ENCODE measurements around the gene KCNAB1.
"Not testable (repeated sequence)": the region's sequence is repeated elsewhere in the genome, so short reads cannot be mapped to it uniquely, and the experiment has no call there.

Gene KCNAB1

GRCh38 chr3:156120528-156121251 lies at the start of gene KCNAB1:
Gene KCNAB1, plus strand, starts transcription at chr3:156120578.
- DNase-seq = peak; percentile 4

DNA sequence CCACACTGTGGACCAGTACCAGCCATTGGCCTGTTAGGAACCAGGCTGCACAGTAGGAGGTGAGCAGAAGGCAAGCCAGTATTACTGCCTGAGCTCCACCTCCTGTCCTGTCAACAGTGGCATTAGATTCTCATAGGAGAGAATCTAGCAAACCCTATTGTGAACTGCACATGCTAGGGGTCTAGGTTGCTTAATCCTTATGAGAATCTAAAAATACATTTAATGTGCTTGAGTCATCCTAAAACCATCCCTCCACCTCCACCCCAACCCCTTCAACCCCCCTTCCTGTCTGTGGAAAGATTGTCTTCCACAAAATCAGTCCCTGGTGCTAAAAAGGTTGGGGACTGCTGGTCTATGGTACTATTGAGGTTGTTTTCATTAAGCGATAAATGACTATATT lies 49.3 kb upstream of the KCNAB1 start:
- DNase-seq = no peak

- not testable (repeated sequence) for DNase-seq
These were observed 47.3 kb upstream of the KCNAB1 start for GRCh38 chr3:156072950-156073657.

DNA sequence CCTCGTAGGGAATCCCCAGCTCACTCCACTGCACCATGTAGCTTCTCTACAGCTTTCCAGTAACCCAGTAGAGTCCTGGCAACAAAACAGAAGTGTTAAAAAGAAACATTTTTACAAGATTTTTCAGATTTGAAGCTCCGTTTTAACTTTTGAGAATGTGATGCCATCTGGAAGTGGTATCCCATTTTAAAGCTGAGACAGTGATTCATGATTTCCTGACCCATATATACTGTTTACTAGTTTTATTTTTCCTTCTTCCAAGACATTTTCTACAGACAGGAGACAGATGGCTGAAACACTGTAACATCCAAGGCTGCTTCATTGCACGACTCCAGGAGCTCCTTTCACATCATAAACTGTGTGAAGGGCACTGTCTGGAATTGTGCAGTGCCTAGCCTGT lies 30.3 kb upstream of the KCNAB1 start:
- no peak for DNase-seq

DNA sequence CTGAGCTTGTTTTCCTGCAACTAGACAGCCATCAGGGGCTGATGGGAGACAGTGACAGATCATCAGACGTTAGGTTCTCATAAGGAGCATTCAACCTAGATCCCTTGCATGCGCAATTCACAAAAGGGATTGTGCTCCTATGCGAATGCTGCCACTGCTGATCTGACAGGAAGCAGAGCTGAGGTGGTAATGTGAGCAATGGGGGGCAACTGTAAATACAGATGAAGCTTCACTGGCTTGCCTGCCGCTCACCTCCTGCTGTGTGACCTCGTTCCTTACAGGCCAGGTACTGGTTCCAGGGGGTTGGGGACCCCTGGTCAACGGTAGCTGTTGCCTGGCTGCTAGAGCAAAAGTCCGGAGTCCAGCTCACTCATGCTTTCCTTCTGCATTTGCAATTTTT lies 26.4 kb upstream of the KCNAB1 start:
- DNase-seq = no peak

GRCh38 chr3:156094391-156094790 lies 26.0 kb upstream of the KCNAB1 start:
- no peak for DNase-seq

DNA sequence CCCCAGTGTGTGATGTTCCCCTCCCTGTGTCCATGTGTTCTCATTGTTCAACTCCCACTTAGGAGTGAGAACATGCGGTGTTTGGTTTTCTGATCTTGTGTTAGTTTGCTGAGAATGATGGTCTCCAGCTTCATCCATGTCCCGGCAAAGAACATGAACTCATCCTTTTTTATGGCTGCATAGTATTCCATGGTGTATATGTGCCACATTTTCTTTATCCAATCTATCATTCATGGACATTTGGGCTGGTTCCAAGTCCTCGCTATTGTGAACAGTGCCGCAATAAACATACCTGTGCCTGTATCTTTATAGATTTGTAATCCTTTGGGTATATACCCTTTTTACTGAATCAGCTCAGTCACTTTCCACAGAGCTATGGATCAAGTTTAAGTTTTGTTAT lies 24.7 kb upstream of the KCNAB1 start:
- not testable (repeated sequence) for DNase-seq

DNA sequence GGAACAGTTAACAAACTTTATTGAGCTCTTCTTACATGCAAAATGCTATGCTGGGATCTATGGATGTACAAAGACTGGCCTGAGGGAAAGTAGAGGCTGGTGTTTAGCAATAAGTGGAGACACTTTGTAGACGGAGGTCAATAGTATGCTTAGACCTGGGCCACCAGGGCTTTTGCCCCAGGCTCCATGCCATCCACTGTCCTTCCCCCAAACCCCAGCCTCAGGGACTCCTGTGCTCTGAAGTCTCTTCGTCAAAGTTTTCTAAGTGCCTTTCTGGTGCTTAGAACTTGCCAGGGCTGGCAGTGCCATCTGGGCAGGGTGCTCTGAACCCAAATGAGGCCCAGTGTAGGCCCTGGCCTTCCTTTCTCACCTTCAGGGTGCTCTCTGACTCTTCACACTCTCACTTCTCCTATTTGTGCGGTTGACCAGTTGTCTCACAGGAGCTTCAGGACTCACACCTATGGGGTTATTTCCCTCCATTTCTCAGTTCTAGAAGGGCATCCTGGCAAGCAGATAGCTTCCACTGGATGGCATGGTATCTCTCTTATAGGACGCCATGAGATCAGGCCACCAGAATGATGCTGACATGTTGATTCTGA lies 21.8 kb upstream of the KCNAB1 start:
- no peak for DNase-seq

- not testable (repeated sequence) for DNase-seq
These were observed 21.0 kb upstream of the KCNAB1 start for GRCh38 chr3:156099348-156099747.

- not testable (repeated sequence) for DNase-seq
These were observed 20.4 kb upstream of the KCNAB1 start for GRCh38 chr3:156099984-156100383.

DNA sequence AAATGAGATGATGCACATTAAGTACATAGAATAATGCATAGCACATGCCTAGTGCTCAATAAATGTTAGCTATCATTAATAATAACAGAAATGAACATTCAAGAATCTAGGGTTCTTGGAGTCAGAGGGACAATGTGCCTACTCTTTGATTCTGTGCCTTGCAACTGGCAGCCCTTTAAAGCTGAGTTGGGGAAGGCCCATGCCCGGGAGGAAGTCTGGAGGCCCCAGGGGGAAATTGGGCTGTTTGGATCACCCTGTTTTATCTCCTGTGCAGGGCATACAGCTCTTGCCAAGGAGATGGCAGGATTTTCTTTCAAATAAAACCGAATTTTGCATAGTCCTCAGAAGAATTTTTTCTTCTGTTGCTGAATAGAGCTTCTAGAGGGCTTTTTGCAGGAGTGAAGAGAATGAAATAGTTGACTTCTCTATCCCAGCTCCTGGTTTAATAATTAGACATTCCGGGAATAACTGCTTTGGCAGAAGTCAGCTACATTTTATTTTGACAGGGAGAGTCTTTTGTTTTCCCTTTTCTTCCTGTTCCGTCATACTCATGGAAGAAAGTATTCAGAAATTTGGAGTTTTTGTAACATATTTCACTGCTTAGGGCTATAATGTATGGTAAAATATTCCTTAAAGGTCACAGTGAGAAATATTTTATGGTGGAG lies 18.0 kb upstream of the KCNAB1 start:
- no peak for DNase-seq

DNA sequence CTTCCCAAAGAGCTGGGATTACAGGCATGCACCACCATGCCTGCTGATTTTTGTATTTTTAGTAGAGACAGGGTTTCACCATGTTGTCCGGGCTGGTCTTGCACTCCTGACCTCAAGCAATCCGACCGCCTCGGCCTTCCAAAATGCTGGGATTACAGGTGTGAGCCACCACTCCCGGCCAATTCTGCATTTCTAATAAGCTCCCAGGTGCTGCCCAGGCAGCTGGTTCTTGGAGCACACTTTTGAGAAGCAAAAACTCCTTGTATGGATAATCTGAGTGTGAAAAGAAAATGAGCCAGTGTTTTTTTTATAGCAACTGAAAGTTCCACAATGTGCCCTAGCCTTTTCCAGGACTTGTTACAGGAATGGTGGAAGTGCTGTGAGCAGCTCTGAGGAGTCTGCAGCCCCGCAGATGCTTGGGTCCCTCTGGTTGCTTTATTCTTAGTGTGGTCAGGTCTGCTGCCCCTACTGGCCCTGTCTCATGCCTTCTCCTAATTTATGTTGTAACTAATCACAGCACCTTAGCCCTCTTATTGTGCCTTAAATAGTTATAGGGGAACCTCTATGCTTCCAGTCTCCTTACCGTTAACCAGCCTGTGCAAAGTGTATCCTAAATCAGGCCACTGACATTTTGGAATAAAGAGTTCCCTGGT lies 13.5 kb upstream of the KCNAB1 start:
- no peak for DNase-seq

GRCh38 chr3:156107504-156107903 lies 12.9 kb upstream of the KCNAB1 start:
- DNase-seq = no peak

DNA sequence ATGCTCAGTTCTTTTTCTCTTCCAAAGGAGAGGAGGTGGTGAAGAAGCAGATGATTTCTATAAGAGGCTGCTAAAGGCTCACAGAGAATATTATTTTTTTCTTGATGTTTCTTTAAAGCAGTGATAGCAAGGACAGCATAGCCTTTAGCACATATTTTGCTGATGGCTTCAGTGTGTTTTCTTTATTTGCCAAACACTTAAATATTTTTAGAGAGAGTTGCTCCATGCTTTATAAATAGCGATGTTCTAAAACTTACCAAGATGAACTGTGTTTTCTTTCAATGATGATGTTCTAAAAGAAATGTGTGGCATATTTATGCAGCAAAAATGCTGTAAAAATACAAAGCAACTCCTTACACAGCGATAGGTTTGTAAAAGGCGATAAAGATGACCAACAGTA lies 11.8 kb upstream of the KCNAB1 start:
- no peak for DNase-seq

GRCh38 chr3:156109989-156110388 lies 10.4 kb upstream of the KCNAB1 start:
- no peak for DNase-seq

GRCh38 chr3:156126467-156126866 lies 6.1 kb downstream of the KCNAB1 start:
- DNase-seq = no peak

GRCh38 chr3:156131241-156131640 lies 10.9 kb downstream of the KCNAB1 start:
- no peak for DNase-seq

GRCh38 chr3:156131799-156132198 lies 11.4 kb downstream of the KCNAB1 start:
- DNase-seq = no peak

- DNase-seq = no peak
These were observed 11.9 kb downstream of the KCNAB1 start for GRCh38 chr3:156132313-156132712.

DNA sequence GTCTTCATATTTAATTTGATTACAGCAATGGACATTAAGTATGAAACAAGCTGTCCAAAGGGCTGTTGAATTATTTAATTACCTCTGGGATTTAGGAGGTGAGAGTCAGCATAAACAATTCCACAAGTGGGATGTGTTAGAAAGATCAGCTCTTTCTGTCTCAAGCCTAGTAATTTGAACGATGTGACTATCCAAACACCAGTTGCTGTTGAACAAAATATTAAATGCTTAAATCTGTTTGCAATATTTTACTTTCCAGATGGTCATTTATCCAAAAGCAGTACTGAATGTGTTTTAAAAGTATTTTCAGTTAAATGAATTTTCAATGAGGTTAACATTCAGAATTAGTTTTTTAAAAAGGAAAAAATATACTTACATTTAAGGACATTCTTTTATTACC lies 12.7 kb downstream of the KCNAB1 start:
- DNase-seq = no peak

DNA sequence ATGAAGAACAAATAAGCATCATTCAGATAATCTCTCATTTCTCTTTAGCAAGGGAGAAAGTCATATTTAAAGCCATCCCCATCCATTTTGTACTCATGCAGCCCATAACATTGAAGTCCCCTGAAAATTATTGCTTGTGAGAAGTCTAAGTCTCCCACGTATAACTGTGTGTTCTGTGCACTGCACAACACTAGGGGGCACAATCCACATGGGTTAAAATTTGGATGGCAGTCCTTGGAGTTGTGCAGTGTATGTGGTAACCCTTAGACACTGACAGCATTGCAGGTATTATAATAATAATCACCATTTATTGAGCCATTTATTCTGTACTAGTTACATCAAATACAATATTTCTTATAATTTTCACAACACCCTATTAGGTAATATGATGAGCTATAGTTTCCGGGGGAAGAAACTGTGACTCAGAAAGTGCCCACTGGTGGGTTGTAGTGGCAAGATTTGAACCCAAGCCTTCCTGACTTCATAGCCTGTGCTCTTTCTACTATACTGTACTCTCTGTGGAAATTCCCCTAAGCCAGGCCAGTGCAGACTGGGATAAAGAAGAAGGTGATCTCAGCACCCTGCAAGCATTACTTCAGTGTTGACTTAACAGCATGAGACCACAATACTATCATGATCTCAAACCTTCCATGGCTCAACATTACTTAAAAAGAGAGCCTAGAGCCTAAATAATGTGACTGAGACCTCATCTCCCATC lies 15.7 kb downstream of the KCNAB1 start:
- DNase-seq = no peak

GRCh38 chr3:156137397-156137796 lies 17.0 kb downstream of the KCNAB1 start:
- not testable (repeated sequence) for DNase-seq

Measured in DMS79 (cell line).